DND-41 (cell line): Measurements from ENCODE around the gene HSPA12B.
A peak's percentile ranks its signal among the peaks of the same experiment; 100 is the strongest.

Experiments used
- ATAC-seq: fragments of 200-7000 bp; cut with Tn5 transposase; 3 replicates; pipeline ENCODE4 v1.9.1; 2021; ENCODE audit warnings: low read depth; ENCODE audit not compliant: insufficient read depth
- DNase-seq: peaks from one replicate; pipeline ENCODE4 v3.0.0-alpha.2; 2020
- H2AFZ ChIP-seq: 2 replicates; pipeline ENCODE4 v1.6.0; 2012; ENCODE audit warnings: low read depth, low read length
- H3K27ac ChIP-seq: 2 replicates; pipeline ENCODE4 v1.5.1; 2012; ENCODE audit warnings: low read length, inconsistent platforms
- H3K27me3 ChIP-seq: fragments of 200-600 bp; sonication (generic); 2 replicates; pipeline ENCODE4 v1.6.0; 2012; ENCODE audit warnings: low read length, mild to moderate bottlenecking, inconsistent platforms; ENCODE audit not compliant: insufficient read depth, poor library complexity
- H3K36me3 ChIP-seq: 2 replicates; pipeline ENCODE4 v1.5.1; 2012; ENCODE audit warnings: low read length, inconsistent platforms; ENCODE audit not compliant: insufficient read depth
- H3K4me1 ChIP-seq: 2 replicates; pipeline ENCODE4 v1.5.1; 2012; ENCODE audit warnings: mild to moderate bottlenecking, low read length; ENCODE audit not compliant: insufficient read depth
- H3K4me2 ChIP-seq: 2 replicates; pipeline ENCODE4 v1.6.0; 2012; ENCODE audit warnings: mild to moderate bottlenecking, moderate library complexity, low read length, inconsistent platforms; ENCODE audit not compliant: insufficient read depth
- H3K4me3 ChIP-seq, 2 experiments: fragments of 200-600 bp in 1 of 2; shearing (Covaris generic) in 1 of 2; 2 replicates each; pipeline ENCODE4 v1.5.1; 2012 to 2016; ENCODE audit warnings: inconsistent platforms in 2 of 2, low read length in 2 of 2, mild to moderate bottlenecking in 2 of 2, low read depth in 1 of 2, moderate library complexity in 1 of 2
- H3K79me2 ChIP-seq: 2 replicates; pipeline ENCODE4 v1.6.0; 2012; ENCODE audit warnings: low read length, inconsistent platforms; ENCODE audit not compliant: insufficient read depth
- H3K9ac ChIP-seq: 2 replicates; pipeline ENCODE4 v1.6.0; 2012; ENCODE audit warnings: low read depth, mild to moderate bottlenecking, inconsistent platforms, low read length, moderate library complexity
- H3K9me3 ChIP-seq: 2 replicates; pipeline ENCODE4 v1.5.1; 2012; ENCODE audit warnings: low read length, moderate library complexity, mild to moderate bottlenecking, inconsistent platforms; ENCODE audit not compliant: insufficient read depth, severe bottlenecking
- H4K20me1 ChIP-seq: 2 replicates; pipeline ENCODE4 v1.6.0; 2012; ENCODE audit warnings: low read length; ENCODE audit not compliant: insufficient read depth
- CTCF ChIP-seq: IDR thresholded peaks from 2 replicates; pipeline ENCODE4 v1.5.1; 2012; ENCODE audit warnings: borderline replicate concordance, low read length, moderate library complexity, mild to moderate bottlenecking; ENCODE audit not compliant: poor library complexity, severe bottlenecking; ENCODE audit errors: extremely low read depth
- EZH2 ChIP-seq: IDR thresholded peaks from 3 replicates; pipeline ENCODE4 v1.6.1; 2012; ENCODE audit warnings: borderline replicate concordance, low read depth, mild to moderate bottlenecking, moderate library complexity, low read length, inconsistent platforms; ENCODE audit not compliant: severe bottlenecking

The HSPA12B gene

GRCh38 chr20:3743251-3743650 is 10.8 kb downstream of the HSPA12B start:
- no peaks in the 10 kb centered on the region for H3K27me3 ChIP-seq
- no peak overlapping the region for H3K9ac ChIP-seq
- H3K4me1 ChIP-seq, result no peaks in the 10 kb centered on the region
- DNase-seq (no peak), ATAC-seq (no peak)
- H2AFZ ChIP-seq, result no peak overlapping the region
- H3K4me3 ChIP-seq, result no peak overlapping the region
- TF ChIP-seq CTCF (no peak), EZH2 (no peak)
- no peak overlapping the region for H3K4me2 ChIP-seq
- no peaks in the 10 kb centered on the region for H3K36me3 ChIP-seq
- H4K20me1 ChIP-seq, result peaks cover 2% of the 10 kb centered on the region; the same call in 1 of the 2 replicates
- H3K27ac ChIP-seq, result no peak overlapping the region
- H3K9me3 ChIP-seq, result no peaks in the 10 kb centered on the region
- no peaks in the 10 kb centered on the region for H3K79me2 ChIP-seq

- H2AFZ ChIP-seq, result no peak overlapping the region
- H3K79me2 ChIP-seq, result no peaks in the 10 kb centered on the region
- H4K20me1 ChIP-seq, result peaks cover 2% of the 10 kb centered on the region; the same call in 1 of the 2 replicates
- no peaks in the 10 kb centered on the region for H3K4me1 ChIP-seq
- H3K27me3 ChIP-seq, result no peaks in the 10 kb centered on the region
- no peak for TF ChIP-seq EZH2
- no peak for TF ChIP-seq CTCF
- H3K9me3 ChIP-seq, result no peaks in the 10 kb centered on the region
- no peak for DNase-seq
- no peak overlapping the region for H3K4me3 ChIP-seq
- no peaks in the 10 kb centered on the region for H3K36me3 ChIP-seq
- ATAC-seq, result no peak
- H3K27ac ChIP-seq, result no peak overlapping the region
- H3K4me2 ChIP-seq, result no peak overlapping the region
- H3K9ac ChIP-seq, result no peak overlapping the region
These were observed 11.6 kb downstream of the HSPA12B start for GRCh38 chr20:3744037-3744436.

- Histone ChIP-seq H3K4me2 (no peak overlapping the region), H2AFZ (no peak overlapping the region), H3K79me2 (no peaks in the 10 kb centered on the region), H3K27ac (no peak overlapping the region), H3K4me1 (no peaks in the 10 kb centered on the region), H3K9ac (no peak overlapping the region), H3K4me3 (no peak overlapping the region), H3K36me3 (no peaks in the 10 kb centered on the region), H3K27me3 (no peaks in the 10 kb centered on the region), H4K20me1 (peaks cover 2% of the 10 kb centered on the region; the same call in 1 of the 2 replicates), H3K9me3 (no peaks in the 10 kb centered on the region)
- peak; percentile 50 for DNase-seq
- TF ChIP-seq EZH2, result no peak
- no peak for TF ChIP-seq CTCF
- ATAC-seq, result peak; percentile 43
These were observed 12.6 kb downstream of the HSPA12B start for GRCh38 chr20:3744806-3745685.
